G401 (cell line): ENCODE measurements around the gene DBT. TPM values are rescaled to one million over a fixed set of nuclear protein-coding genes. Genes with fewer than 3 reads are reported as not detected.
"Not testable (repeated sequence)": the region's sequence is repeated elsewhere in the genome, so short reads cannot be mapped to it uniquely, and the experiment has no call there.

Experiments
- DNase-seq: peaks from one replicate; pipeline ENCODE4 v3.0.0-alpha.2; 2015; ENCODE audit warnings: low spot score
- in situ Hi-C: cut with HindIII; loops from 2 replicates; pipeline ENCODE4 v1.10.0; 2016; ENCODE audit warnings: low sequenced_read_pairs, mixed read lengths
- total RNA-seq: library from RNA; depleted of rRNA; stranded (reverse); fragments of >200 nt; shearing (Covaris generic); gene quantifications from 2 replicates; pipeline ENCODE4 v1.2.3, GENCODE V29; 2014

DBT gene
- total RNA-seq, 1 experiment from 2014 or later: 4.2 TPM

DNA sequence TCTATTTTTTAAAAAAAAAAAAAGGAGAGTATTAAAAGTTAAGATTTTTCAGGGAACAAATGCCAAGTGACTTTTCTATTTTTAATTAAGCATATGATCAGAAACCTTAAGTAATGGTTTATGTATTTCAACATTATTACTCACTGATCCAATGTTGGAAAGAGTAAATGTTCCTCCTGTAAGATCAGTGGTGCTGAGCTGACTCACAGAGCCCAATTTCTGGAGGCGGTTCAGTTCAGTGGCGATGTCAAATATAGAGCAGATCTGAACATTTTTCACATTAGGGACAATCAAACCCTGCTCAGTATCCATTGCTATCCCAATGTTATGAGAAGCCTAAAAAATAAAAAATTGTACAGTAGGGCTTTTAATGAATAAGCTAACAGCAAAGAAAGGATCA, 43.3 kb downstream of the DBT start:
- in situ Hi-C loops: no loop called here
- DNase-seq: no peak

- in situ Hi-C loops, DNase-seq: not testable (repeated sequence)
Measured at GRCh38 chr1:100205593-100205992, 44.0 kb downstream of the DBT start.

DNA sequence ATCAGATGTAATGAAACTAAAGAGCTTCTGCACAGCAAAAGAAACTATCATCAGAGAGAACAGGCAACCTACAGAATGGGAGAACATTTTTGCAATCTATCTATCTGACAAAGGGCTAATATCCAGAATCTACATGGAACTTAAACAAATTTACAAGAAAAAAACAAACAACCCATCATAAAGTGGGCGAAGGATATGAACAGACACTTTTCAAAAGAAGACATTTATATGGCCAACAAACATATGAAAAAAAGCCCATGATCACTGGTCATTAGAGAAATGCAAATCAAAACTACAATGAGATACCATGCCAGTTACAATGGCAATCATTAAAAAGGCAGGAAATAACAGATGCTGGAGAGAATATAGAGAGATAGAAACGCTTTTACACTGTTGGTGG, 44.5 kb downstream of the DBT start:
- in situ Hi-C loops, DNase-seq: not testable (repeated sequence)

DNA sequence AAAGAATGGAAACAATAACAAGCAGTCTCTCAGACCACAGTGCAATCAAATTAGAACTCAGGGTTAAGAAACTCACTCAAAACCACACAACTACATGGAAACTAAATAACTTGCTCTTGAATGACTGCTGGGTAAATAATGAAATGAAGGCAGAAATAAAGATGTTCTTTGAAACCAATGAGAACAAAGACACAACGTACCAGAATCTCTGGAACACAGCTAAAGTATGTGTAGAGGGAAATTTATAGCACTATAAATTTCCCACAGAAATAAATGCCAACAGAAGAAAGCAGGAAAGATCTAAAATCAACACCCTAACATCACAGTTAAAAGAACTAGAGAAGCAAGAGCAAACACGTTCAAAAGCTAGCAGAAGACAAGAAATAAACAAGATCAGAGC, 46.9 kb downstream of the DBT start:
- DNase-seq, in situ Hi-C loops: not testable (repeated sequence)

GRCh38 chr1:100200060-100200459, 49.6 kb downstream of the DBT start:
- in situ Hi-C loops, DNase-seq: not testable (repeated sequence)

- no peak for DNase-seq
- in situ Hi-C loops: no loop called here
Measured at GRCh38 chr1:100198596-100198995, 51.0 kb downstream of the DBT start.

- in situ Hi-C loops: no loop called here
- peak; percentile 74 for DNase-seq
Measured at GRCh38 chr1:100188617-100189016, 61.0 kb downstream of the DBT start.

DNA sequence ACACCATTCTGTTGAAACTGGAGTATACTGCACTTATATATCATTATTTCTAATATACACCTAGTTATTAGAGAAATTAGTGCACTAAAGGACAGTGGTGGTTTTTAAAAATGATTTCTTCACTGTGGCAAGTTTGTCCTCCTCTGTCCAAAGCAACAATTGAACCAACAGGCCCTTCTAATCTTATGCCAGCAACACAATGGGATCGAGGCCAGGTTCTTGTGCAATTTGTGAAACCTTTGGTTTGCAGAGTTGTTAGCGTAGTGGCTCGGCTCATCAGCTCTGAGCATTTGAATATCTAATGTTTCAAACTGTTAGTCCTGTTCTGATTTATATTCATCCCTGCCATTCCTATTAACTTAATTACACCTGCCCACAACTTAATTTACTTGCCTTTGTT, 61.7 kb downstream of the DBT start:
- in situ Hi-C loops: no loop called here

GRCh38 chr1:100184536-100184935, 65.1 kb downstream of the DBT start:
- in situ Hi-C loops: no loop called here
- DNase-seq: no peak

More for the DNA sequence above, 61.7 kb downstream of the DBT start:
- peak; percentile 13 for DNase-seq

DNA sequence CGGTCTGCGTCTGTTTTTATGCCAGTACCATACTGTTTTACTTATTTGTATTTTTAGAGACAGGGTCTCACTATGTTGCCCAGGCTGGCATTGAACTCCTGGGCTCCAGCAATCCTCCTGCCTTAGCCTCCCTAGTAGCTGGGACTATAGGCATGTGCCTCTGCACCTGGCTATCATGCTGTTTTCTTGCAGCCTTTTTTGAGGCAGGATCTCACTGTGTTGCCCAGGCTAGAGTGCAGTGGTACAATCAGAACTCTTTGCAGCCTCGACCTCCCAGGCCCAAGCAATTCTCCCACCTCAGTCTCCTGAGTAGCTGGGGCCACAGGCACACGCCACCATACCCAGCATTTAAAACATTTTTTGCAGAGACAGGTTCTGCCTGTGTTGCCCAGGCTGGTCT, 66.3 kb downstream of the DBT start:
- DNase-seq: no peak
- in situ Hi-C loops: no loop called here

DNA sequence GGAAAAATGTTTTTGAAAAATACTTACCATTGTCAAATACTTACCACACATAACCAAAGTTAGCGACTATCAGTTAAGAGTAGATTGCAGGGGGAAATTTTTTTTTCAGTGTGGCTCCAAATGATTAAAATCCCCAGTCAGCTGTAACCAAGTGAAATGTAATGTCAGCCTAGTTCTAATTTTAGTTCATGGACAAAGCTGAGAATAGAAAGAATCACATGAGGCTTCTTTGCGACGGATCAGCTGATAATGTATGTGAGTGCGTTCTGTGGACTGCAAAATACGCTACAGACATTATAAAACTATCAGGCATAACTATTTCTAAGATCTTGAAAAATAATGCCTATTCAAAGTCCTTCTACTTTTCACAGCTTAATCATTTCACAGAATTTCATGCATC, 71.5 kb downstream of the DBT start, which contains the start of gene LRRC39:
Gene LRRC39, minus strand, starts transcription at position 166 of the 400 bp plus-strand sequence. CDS start 9,740 bp downstream, outside the sequence.
- no peak for DNase-seq
- in situ Hi-C loops: no loop called here

DNA sequence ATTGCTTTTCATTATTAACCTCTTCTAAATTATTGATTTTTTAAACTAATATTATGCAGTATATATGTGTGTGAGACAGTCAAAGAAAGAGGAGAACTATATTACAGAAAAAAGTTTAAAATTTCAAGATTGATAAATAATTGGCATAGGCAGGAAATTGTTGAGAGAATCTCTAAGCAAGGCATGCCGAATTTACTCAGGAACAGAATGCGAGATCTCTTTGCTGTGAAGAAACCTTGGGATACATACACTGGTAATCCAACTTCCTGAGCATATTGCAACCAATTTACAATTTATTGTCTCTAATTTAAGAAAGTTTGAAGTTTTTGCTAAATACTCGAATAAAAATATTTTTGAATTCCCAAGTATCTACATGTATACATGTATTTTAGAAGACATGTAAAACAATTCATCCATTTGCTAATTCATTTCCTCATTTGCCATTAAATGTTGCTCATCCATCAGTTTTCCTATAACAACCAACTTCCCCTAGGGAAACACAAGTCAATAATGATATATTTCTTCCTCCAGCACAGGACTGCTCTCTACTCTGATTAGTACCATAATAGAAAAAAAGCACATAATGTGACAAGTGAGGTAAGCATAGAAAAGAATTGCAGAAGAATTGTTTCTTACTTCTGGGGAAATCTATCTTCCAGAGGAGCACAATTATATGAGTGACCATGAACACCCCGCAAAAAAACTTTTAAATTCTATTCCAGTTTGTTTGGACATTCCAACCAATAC, 72.2 kb downstream of the DBT start:
- in situ Hi-C loops: no loop called here
- no peak for DNase-seq

- in situ Hi-C loops: no loop called here
- no peak for DNase-seq
Measured at GRCh38 chr1:100168051-100168450, 81.6 kb downstream of the DBT start.

- no peak for DNase-seq
- in situ Hi-C loops: no loop called here
Measured at GRCh38 chr1:100164702-100165101, 84.9 kb downstream of the DBT start.

- in situ Hi-C loops: no loop called here
- DNase-seq: no peak
Measured at GRCh38 chr1:100164216-100164615, 85.4 kb downstream of the DBT start.

- DNase-seq: no peak
- in situ Hi-C loops: no loop called here
Measured at GRCh38 chr1:100162881-100163280, 86.8 kb downstream of the DBT start.

GRCh38 chr1:100152271-100152670, 97.4 kb downstream of the DBT start:
- no peak for DNase-seq
- in situ Hi-C loops: no loop called here

GRCh38 chr1:100151679-100152078, 98.0 kb downstream of the DBT start:
- in situ Hi-C loops: no loop called here
- no peak for DNase-seq

DNA sequence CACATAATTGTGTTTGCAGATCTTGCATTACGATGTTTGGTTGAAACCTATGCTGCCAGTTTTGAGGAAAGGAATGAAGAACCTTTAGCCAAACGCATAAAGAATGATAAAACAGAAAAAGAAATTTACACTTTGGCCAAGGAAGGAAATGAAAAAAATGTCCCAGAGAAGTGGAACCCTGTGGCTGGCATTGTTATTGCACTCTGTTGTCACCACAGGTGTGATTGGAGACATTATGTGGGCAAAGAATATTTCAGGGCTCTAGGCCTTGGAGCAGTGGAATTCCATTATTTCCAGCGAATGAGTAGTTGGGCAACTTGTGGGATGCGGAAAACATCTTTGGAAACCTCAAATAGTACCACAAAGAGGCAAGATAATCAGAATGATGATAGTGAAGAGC, 101.8 kb downstream of the DBT start:
- in situ Hi-C loops: no loop called here
- DNase-seq: no peak

GRCh38 chr1:100146958-100147357, 102.7 kb downstream of the DBT start:
- DNase-seq: no peak
- in situ Hi-C loops: no loop called here

GRCh38 chr1:100145116-100145515, 104.5 kb downstream of the DBT start:
- DNase-seq: no peak
- in situ Hi-C loops: no loop called here
